ENCODE results near the gene ALPI. TPM values are rescaled to one million over a fixed set of nuclear protein-coding genes. Genes with fewer than 3 reads are reported as not detected.
"Not testable (repeated sequence)": the region's sequence is repeated elsewhere in the genome, so short reads cannot be mapped to it uniquely, and the experiment has no call there.

The ALPI gene
- total RNA-seq, 2 donors from 2014 or later: not detected

DNA sequence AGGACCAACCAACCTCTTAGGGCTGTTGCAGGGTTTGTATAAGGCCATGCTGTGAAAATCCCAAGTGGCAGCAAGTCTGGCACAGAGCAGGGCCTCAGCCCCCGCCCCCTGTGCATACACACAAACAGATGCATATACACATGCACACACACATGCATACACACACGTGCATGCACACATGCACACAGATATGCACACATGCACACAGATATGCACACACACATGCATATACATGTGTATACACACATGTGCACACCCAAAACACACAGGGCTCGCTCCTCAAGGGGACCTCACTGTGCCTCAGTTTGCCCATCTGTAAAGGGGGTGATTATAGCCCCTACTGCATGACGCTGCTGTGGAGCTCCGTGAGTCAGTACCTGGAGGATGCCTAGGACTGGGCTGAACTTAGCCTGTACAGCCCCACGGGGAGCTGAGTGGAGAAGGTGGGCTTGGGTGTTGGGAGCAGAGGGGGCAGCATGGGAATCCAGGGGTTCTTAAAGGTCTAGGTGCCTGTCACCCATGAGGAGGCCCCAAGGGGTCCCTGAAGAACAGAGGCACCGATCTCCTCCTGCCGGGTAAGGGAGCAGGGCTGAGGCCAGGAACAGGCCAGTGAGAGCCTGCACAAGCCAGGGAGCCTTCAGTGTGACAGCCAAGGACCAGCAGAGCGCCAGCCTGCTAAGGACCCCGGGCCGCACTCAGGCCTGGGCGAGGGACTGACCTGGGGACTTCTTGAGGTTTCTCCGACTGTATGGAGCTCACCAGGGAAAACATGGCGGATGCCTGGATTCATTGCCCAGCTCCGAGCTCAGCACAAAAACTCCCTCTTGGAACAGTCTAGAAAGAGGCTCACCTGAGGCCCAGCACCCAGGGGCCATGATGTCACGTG lies 24.0 kb upstream of the ALPI start:
- no peak for TF ChIP-seq CTCF (IDR thresholded peaks at IDR 0.05)
- H3K4me1 ChIP-seq (ENCODE audit: control insufficient read depth in 1 of 2, low read depth in 2 of 2): no peaks in the 10 kb centered on the region
- H3K4me3 ChIP-seq: no peak overlapping the region
- no peak for DNase-seq (ENCODE audit: low spot score)
- no peaks in the 10 kb centered on the region for H3K27me3 ChIP-seq (replicated peaks; ENCODE audit: insufficient read depth)
- H3K9me3 ChIP-seq: no peaks in the 10 kb centered on the region
- no peak overlapping the region for H3K27ac ChIP-seq
- H3K36me3 ChIP-seq: no peaks in the 10 kb centered on the region
- no peak for ATAC-seq (ENCODE audit: insufficient number of reproducible peaks, low FRiP score, low read depth)

DNA sequence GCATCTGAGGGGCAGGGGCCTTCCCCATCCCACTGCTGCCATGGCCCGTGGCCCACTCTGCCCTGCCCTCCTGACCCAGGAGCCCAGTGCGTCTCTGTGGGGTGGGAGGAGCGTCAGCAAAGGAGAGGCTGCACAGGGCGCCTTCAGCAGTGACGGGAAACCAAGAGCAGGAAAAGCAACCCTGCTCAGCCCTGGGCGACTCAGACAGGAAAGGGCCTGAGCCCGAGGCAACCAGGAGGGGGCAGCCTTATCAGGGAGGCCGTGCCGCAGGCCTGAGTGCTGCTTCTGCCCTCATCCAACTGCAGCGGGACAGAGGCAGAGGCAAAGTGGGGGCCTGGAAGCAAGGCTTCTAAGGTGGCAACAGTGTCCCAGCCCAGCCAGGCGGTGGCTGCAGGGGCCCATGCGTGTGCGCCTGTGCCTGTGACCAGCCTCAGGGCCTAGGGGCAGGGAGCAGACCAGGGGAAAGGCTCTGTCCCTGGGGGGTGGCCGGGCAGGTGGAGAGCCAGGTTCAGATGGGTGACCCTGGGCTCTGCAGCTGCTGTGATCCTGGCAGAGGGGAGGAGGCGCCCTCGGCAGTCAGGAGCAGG lies 23.3 kb upstream of the ALPI start:
- no peak overlapping the region for H3K27ac ChIP-seq
- no peaks in the 10 kb centered on the region for H3K36me3 ChIP-seq
- no peak for ATAC-seq (ENCODE audit: insufficient number of reproducible peaks, low FRiP score, low read depth)
- no peak for TF ChIP-seq CTCF (IDR thresholded peaks at IDR 0.05)
- no peak for DNase-seq (ENCODE audit: low spot score)
- no peaks in the 10 kb centered on the region for H3K27me3 ChIP-seq (replicated peaks; ENCODE audit: insufficient read depth)
- H3K4me3 ChIP-seq: no peak overlapping the region
- H3K4me1 ChIP-seq (ENCODE audit: control insufficient read depth in 1 of 2, low read depth in 2 of 2): no peaks in the 10 kb centered on the region
- no peaks in the 10 kb centered on the region for H3K9me3 ChIP-seq

- DNase-seq (ENCODE audit: low spot score); H3K27me3 ChIP-seq (replicated peaks; ENCODE audit: insufficient read depth); H3K4me3 ChIP-seq; H3K4me1 ChIP-seq (ENCODE audit: control insufficient read depth in 1 of 2, low read depth in 2 of 2); ATAC-seq (ENCODE audit: insufficient number of reproducible peaks, low FRiP score, low read depth); H3K9me3 ChIP-seq; H3K27ac ChIP-seq; H3K36me3 ChIP-seq: not testable (repeated sequence)
These were observed 22.3 kb upstream of the ALPI start for GRCh38 chr2:232433622-232434021.

- DNase-seq (ENCODE audit: low spot score) (no peak), ATAC-seq (ENCODE audit: insufficient number of reproducible peaks, low FRiP score, low read depth) (no peak)
- Histone ChIP-seq H3K4me1 (ENCODE audit: control insufficient read depth in 1 of 2, low read depth in 2 of 2) (no peaks in the 10 kb centered on the region), H3K27ac (no peak overlapping the region), H3K36me3 (no peaks in the 10 kb centered on the region), H3K4me3 (no peak overlapping the region), H3K27me3 (replicated peaks; ENCODE audit: insufficient read depth) (no peaks in the 10 kb centered on the region), H3K9me3 (no peaks in the 10 kb centered on the region)
- TF ChIP-seq CTCF (IDR thresholded peaks at IDR 0.05): no peak
These were observed 21.9 kb upstream of the ALPI start for GRCh38 chr2:232434091-232434490.

- TF ChIP-seq CTCF (IDR thresholded peaks at IDR 0.05): no peak
- H3K27me3 ChIP-seq (replicated peaks; ENCODE audit: insufficient read depth): no peaks in the 10 kb centered on the region
- no peaks in the 10 kb centered on the region for H3K36me3 ChIP-seq
- DNase-seq (ENCODE audit: low spot score) (no peak), ATAC-seq (ENCODE audit: insufficient number of reproducible peaks, low FRiP score, low read depth) (no peak)
- no peaks in the 10 kb centered on the region for H3K4me1 ChIP-seq (ENCODE audit: control insufficient read depth in 1 of 2, low read depth in 2 of 2)
- no peak overlapping the region for H3K27ac ChIP-seq
- no peak overlapping the region for H3K4me3 ChIP-seq
- no peaks in the 10 kb centered on the region for H3K9me3 ChIP-seq
These were observed 21.2 kb upstream of the ALPI start for GRCh38 chr2:232434563-232435374.

All from thoracic aorta (tissue), 2 donors.